ENCODE results near the gene FOXC1.

The FOXC1 gene

DNA sequence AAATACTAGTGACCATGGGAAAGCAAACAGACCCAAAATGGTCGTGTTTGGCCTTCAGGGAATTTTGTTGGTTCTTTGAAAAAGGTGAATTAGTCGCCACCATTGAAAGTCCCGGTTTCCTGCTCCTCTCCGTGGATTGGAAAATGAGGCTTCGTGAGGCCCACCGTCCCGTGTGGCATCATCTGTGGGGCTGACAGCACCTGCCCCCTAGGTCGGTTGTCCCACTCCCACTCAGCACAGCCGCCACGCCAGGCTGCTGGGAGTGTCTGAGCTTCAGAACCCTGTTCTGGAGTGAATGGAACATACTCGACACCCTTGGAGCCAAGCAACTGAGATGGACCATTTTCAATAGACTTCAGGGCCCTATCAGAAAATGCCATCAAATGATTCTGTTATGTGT lies 33.0 kb upstream of the FOXC1 start:
- Mint-ChIP-seq H3K36me3 (ENCODE audit: insufficient read depth) (no peaks in the 10 kb centered on the region), H3K9me3 (peaks cover 4% of the 10 kb centered on the region), H3K27ac (ENCODE audit: low read depth) (no peak overlapping the region), H3K27me3 (peaks cover 86% of the 10 kb centered on the region), H3K4me1 (no peaks in the 10 kb centered on the region), H3K4me3 (no peak overlapping the region)
- DNase-seq (ENCODE audit: low spot score in 2 of 2) (no peak), ATAC-seq (replicated peaks; ENCODE audit: extremely low read depth, poor library complexity, severe bottlenecking) (no peak)

DNA sequence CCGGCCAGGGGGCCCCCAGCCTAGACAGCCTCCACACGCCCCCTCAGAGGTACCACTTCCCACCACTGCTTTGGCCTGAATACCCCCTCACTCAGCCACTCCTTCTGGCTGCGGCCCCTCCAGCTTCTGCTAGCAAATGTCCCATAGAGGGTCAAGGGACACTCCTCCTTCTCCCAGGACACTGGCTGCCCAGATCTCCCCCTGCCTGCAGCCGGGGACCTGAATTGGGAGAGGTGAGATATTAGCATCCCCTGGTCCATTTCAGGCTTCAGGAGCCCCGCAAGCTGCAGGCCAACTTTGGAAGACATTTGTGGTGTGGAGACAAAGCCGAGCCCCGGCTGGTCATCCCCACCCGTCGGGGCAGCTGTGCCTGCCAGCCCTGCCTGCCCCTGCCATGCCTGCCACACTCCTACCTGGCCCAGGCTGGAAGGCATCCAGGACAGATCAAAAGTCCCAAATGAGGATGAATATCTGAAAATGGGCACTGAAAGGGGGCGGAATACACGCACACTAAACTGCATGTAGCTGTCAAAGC lies 32.5 kb upstream of the FOXC1 start:
- no peaks in the 10 kb centered on the region for H3K4me1 Mint-ChIP-seq
- DNase-seq (ENCODE audit: low spot score in 2 of 2) (no peak), ATAC-seq (replicated peaks; ENCODE audit: extremely low read depth, poor library complexity, severe bottlenecking) (no peak)
- H3K36me3 Mint-ChIP-seq (ENCODE audit: insufficient read depth) = no peaks in the 10 kb centered on the region
- no peaks in the 10 kb centered on the region for H3K9me3 Mint-ChIP-seq
- peaks cover 86% of the 10 kb centered on the region for H3K27me3 Mint-ChIP-seq
- no peak overlapping the region for H3K27ac Mint-ChIP-seq (ENCODE audit: low read depth)
- H3K4me3 Mint-ChIP-seq = no peak overlapping the region

DNA sequence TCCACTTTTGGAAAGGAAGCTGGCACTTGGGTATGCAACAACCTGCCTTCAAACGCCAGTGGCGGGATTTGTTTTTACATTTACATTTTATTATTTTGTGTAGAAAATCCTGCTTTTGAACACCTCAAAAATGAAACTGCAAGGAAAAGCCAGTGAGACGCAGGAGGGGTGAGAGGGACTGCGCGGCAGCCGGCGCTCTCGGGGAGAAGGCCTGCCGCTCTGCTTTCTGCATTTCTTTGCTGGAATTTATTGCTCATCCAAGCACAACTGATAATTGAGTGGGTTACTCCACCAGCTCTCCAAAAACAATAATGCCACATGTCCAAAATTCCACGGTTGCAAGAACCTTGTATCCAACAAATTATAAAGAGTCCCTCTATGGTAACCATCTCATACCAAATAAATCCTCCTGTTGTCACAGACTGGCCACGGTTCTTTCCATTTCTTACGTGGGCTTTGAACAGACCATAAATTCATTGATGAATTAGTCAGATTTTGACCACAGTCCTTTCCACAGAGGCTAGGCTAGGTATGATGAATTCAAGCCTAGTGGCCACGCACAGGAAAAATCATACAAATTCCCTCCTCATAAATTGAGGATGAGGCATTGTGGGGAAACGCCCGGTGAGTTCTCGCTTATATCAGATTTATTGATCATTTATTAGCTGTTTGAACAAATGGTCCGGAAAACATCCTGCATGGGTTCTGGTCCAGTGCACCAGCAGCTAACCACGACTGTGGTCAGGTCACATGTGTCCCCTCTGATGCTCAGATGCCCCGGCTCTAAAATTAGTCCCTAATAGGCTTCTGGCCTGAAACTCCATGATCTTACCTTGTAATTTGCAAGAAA lies 31.6 kb upstream of the FOXC1 start:
- H3K27me3 Mint-ChIP-seq = peaks cover 82% of the 10 kb centered on the region
- H3K4me3 Mint-ChIP-seq = no peak overlapping the region
- ATAC-seq (replicated peaks; ENCODE audit: extremely low read depth, poor library complexity, severe bottlenecking) (no peak), DNase-seq (ENCODE audit: low spot score in 2 of 2) (no peak)
- no peaks in the 10 kb centered on the region for H3K36me3 Mint-ChIP-seq (ENCODE audit: insufficient read depth)
- H3K4me1 Mint-ChIP-seq = no peaks in the 10 kb centered on the region
- no peaks in the 10 kb centered on the region for H3K9me3 Mint-ChIP-seq
- no peak overlapping the region for H3K27ac Mint-ChIP-seq (ENCODE audit: low read depth)

DNA sequence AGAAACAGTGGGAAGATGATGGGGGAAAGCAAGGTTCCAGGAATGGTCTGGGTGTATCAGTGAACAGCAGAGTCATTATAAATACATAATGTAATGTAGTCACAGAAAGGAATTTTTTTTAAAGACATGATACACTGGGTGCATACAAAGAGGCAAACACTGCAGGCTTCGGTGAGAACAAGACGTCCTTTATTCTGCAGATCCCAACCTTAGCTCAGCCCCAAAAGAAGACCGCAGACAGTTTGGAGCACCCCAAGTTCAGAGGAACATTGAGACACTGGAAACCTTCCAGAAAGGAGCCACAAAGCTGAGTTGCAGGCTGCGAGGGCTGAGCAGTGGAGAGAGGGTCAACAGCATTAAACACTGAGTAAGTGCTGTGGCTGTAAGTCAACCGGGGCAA lies 30.6 kb upstream of the FOXC1 start:
- DNase-seq (ENCODE audit: low spot score in 2 of 2) = no peak
- Mint-ChIP-seq H3K4me3 (no peak overlapping the region), H3K27me3 (peaks cover 79% of the 10 kb centered on the region), H3K4me1 (no peaks in the 10 kb centered on the region), H3K9me3 (no peaks in the 10 kb centered on the region), H3K27ac (ENCODE audit: low read depth) (no peak overlapping the region), H3K36me3 (ENCODE audit: insufficient read depth) (no peaks in the 10 kb centered on the region)
- ATAC-seq (replicated peaks; ENCODE audit: extremely low read depth, poor library complexity, severe bottlenecking) = no peak

DNA sequence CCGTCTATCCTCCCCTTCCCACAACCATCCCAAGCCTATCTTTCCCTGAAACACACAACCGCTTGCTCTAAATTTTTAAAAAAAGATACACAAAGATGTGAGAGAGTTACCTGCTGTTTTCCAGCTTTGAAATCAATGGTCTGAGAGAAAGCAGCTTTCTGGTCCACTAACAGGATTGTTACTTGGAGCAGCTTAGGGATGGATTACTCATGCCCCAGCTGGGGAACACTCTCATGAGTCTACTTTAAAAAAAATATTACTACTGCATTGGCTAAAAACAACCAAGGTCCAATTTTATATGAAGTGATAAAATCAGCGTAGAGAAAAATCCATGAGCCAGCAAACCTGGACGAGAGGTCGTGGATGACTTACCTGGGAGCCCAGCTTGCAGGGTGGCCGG lies 29.6 kb upstream of the FOXC1 start:
- Mint-ChIP-seq H3K27me3 (peaks cover 70% of the 10 kb centered on the region), H3K4me1 (no peaks in the 10 kb centered on the region)

DNA sequence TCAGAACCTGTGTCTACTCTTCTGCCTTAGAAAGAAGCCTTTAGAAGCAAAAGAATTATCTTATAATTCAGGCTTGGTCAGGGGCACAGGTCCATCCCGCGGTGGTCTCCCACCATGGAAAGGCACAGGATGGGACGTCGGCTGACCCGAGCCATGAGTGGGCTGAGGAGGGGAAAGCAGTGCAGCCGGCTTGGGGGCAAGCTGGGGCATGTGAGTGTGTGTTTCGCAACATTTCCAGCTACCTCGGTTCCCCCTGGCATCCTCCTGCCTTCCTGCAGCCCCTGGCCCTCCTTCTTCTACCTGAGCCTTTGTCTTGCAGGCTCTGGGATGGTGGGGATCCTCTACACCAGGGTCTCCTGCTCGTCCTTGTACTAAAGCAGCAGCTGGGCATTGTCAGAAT lies 29.1 kb upstream of the FOXC1 start:
- no peaks in the 10 kb centered on the region for H3K36me3 Mint-ChIP-seq (ENCODE audit: insufficient read depth)
- H3K27ac Mint-ChIP-seq (ENCODE audit: low read depth) = no peak overlapping the region
- no peak for DNase-seq (ENCODE audit: low spot score in 2 of 2)
- no peak overlapping the region for H3K4me3 Mint-ChIP-seq
- H3K4me1 Mint-ChIP-seq = no peaks in the 10 kb centered on the region
- H3K9me3 Mint-ChIP-seq = no peaks in the 10 kb centered on the region
- peaks cover 70% of the 10 kb centered on the region for H3K27me3 Mint-ChIP-seq
- ATAC-seq (replicated peaks; ENCODE audit: extremely low read depth, poor library complexity, severe bottlenecking) = no peak

More for the DNA sequence above, 29.6 kb upstream of the FOXC1 start:
- no peak overlapping the region for H3K27ac Mint-ChIP-seq (ENCODE audit: low read depth)
- ATAC-seq (replicated peaks; ENCODE audit: extremely low read depth, poor library complexity, severe bottlenecking) (no peak), DNase-seq (ENCODE audit: low spot score in 2 of 2) (no peak)
- no peak overlapping the region for H3K4me3 Mint-ChIP-seq
- H3K9me3 Mint-ChIP-seq = no peaks in the 10 kb centered on the region
- no peaks in the 10 kb centered on the region for H3K36me3 Mint-ChIP-seq (ENCODE audit: insufficient read depth)

DNA sequence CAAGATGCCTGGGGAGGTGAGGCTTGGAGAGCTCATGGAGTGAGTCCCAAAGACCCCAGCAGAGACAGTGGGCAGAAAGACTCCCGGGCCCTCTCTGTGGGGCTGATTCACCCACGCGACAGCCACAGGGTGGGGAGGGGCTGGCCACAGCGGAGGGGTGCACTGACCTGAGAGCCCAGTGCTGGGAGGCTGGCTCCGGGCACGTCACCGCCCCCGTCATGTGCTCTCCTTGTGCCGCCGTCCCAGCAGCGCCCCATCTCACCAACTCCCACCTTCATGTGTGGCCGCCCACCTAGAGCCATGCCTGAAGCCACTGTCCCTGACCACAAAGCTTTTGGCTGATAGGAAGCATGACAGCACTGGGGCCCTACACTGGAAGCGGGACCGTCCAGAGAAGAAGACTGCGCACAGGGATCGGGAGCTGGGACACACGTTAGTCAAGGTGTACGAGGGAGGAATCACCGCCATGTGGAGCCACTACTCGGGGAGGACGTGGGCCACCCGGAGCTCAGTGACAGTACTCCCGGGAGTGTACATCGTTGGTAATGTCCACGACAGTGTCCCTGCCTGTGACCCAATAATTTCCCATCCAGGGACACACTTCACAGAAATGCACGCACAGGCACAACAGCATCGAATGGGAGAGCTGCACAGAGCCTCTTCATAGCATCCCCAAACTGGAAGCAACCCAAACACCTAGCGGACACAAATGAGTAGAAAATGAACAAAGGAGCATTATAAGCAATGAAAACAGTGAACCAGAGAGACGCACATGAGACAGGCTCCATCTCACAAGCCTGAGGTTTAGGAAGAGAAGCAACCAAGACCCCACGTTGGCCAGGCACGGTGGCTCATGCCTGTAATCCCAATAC lies 28.4 kb upstream of the FOXC1 start:
- H3K9me3 Mint-ChIP-seq = no peaks in the 10 kb centered on the region
- H3K36me3 Mint-ChIP-seq (ENCODE audit: insufficient read depth) = no peaks in the 10 kb centered on the region
- H3K4me1 Mint-ChIP-seq = no peaks in the 10 kb centered on the region
- DNase-seq (ENCODE audit: low spot score in 2 of 2) (no peak), ATAC-seq (replicated peaks; ENCODE audit: extremely low read depth, poor library complexity, severe bottlenecking) (no peak)
- no peak overlapping the region for H3K4me3 Mint-ChIP-seq
- H3K27ac Mint-ChIP-seq (ENCODE audit: low read depth) = no peak overlapping the region
- H3K27me3 Mint-ChIP-seq = peaks cover 70% of the 10 kb centered on the region

DNA sequence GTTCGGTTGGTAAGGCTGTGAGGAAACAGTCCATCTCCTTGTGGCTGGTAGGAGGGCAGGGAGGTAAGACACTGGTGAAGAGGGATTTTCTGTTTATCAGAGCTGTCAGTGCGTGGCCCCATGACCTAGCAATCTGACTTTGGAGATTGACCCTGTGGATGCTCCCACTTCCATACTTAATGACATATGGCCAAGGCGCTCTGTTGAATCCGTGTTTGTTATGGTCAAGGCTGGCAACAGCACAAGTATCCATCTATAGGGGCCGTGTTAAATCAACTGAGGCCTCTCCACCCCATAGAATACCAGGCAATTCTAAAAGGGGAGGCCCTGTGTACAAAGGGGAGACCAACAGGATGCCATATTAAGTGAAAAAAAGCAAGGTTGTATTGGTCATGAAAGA lies 25.6 kb upstream of the FOXC1 start:
- no peak overlapping the region for H3K27ac Mint-ChIP-seq (ENCODE audit: low read depth)
- H3K36me3 Mint-ChIP-seq (ENCODE audit: insufficient read depth) = no peaks in the 10 kb centered on the region
- H3K4me1 Mint-ChIP-seq = no peaks in the 10 kb centered on the region
- H3K9me3 Mint-ChIP-seq = no peaks in the 10 kb centered on the region
- H3K27me3 Mint-ChIP-seq = peaks cover 56% of the 10 kb centered on the region
- DNase-seq (ENCODE audit: low spot score in 2 of 2) (no peak), ATAC-seq (replicated peaks; ENCODE audit: extremely low read depth, poor library complexity, severe bottlenecking) (no peak)
- H3K4me3 Mint-ChIP-seq = no peak overlapping the region

DNA sequence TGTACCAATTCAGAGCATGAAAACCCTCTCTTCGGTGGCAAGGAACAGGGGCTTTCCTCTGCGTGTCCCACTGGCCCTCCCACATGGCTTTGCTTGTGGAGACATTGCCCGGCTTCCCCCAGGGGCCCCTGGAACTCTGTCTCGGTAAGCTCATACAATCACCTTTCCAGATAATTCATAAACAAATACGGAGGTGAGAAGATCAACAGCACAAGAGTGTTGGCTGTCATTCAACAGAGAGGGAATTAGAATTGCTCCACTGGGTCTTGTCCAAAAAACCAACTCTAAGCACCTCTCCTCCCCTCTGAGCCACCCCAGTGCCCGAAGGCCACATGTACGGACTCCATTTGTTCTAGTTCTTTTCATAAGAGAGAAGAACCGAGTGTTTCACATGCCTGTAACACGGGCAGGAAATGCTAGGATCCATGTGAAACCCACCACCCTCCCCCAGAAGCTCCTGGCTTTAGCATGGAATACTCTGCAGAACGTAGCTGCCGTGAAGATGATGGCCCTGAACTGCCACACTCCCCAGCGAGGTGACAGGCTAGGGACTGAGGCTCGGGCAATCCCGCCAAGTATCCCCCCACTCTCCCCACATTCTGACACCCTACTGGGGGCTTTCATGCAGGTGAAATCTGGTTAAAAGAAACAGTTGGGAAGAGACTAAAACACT lies 24.6 kb upstream of the FOXC1 start:
- H3K27me3 Mint-ChIP-seq = peaks cover 56% of the 10 kb centered on the region
- no peaks in the 10 kb centered on the region for H3K9me3 Mint-ChIP-seq
- H3K4me3 Mint-ChIP-seq = no peak overlapping the region
- H3K36me3 Mint-ChIP-seq (ENCODE audit: insufficient read depth) = peaks cover 2% of the 10 kb centered on the region
- DNase-seq (ENCODE audit: low spot score in 2 of 2) (no peak), ATAC-seq (replicated peaks; ENCODE audit: extremely low read depth, poor library complexity, severe bottlenecking) (no peak)
- H3K27ac Mint-ChIP-seq (ENCODE audit: low read depth) = no peak overlapping the region
- no peaks in the 10 kb centered on the region for H3K4me1 Mint-ChIP-seq

DNA sequence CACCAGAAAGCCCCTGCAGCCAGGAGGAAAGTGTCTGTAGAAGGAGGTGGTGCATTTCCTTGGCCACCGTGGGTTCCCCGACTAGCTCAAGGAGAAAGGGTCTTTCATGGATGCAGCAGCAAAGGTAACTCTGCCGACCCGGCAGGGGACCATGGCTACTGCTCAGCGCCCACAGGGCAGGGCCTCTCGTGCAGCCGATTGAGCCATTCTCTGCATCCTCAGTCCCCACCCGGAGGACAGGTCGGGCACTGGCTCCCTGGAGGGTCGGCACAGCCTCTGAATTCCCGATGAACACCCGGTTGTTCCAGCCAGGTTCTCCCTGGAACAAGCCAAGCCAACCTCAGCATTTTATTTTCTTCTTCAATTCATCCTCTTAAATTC lies 24.1 kb upstream of the FOXC1 start:
- H3K4me1 Mint-ChIP-seq = no peaks in the 10 kb centered on the region
- H3K27me3 Mint-ChIP-seq = peaks cover 56% of the 10 kb centered on the region
- no peak overlapping the region for H3K4me3 Mint-ChIP-seq
- DNase-seq (ENCODE audit: low spot score in 2 of 2) (no peak), ATAC-seq (replicated peaks; ENCODE audit: extremely low read depth, poor library complexity, severe bottlenecking) (no peak)
- no peaks in the 10 kb centered on the region for H3K9me3 Mint-ChIP-seq
- peaks cover 2% of the 10 kb centered on the region for H3K36me3 Mint-ChIP-seq (ENCODE audit: insufficient read depth)
- no peak overlapping the region for H3K27ac Mint-ChIP-seq (ENCODE audit: low read depth)

DNA sequence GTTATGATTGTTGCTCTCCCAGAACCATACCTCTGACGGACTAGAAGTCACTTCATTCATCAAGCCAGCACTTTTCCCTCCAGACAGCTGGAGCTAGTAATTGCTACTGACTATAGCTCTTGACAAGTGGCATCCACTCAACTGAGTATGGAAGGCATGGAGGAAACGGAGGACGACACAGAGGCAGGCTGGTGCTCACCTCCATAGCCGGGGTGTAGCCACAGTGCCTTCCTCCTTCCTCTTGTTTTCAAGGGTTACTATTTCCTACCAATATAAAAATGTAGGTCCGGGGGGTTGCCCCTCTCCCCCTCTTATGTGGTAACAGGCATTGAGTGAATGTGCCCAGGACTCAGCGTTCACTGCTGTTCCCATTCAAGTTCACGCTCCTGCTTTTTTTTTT lies 23.5 kb upstream of the FOXC1 start:
- no peak for ATAC-seq (replicated peaks; ENCODE audit: extremely low read depth, poor library complexity, severe bottlenecking)
- peaks cover 2% of the 10 kb centered on the region for H3K36me3 Mint-ChIP-seq (ENCODE audit: insufficient read depth)
- no peak for DNase-seq (ENCODE audit: low spot score in 2 of 2)
- no peak overlapping the region for H3K4me3 Mint-ChIP-seq
- H3K4me1 Mint-ChIP-seq = no peaks in the 10 kb centered on the region
- H3K9me3 Mint-ChIP-seq = no peaks in the 10 kb centered on the region
- H3K27ac Mint-ChIP-seq (ENCODE audit: low read depth) = no peak overlapping the region
- peaks cover 50% of the 10 kb centered on the region for H3K27me3 Mint-ChIP-seq

DNA sequence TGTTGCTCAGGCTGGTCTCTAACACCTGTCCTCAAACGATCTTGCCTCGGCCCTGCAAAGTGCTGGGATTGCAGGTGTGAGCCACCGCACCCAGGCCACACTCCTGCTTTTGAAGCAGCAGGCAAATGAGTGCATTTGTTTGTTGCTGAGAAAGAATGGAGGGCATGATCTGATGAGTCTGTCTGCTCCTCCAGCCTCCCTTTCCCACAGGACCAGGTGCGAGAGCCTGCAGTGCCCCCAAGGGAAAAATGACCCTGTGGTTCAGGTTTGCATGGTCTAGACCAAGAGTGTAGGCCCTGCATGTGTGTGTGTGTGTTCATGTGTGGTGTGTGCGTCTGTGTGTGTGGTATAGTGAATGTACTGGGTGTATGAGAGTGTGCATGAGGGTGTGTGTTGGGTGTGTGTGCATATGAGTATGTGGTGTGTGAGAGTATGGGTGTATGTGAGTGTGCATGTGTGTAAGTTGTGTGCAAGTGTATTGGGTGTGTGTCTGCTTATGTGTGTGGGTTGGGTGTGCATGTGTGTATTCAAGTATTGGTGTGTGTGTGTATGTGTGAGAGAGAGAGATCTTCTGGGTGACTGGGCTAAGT lies 22.8 kb upstream of the FOXC1 start:
- ATAC-seq (replicated peaks; ENCODE audit: extremely low read depth, poor library complexity, severe bottlenecking) (no peak), DNase-seq (ENCODE audit: low spot score in 2 of 2) (no peak)
- Mint-ChIP-seq H3K27ac (ENCODE audit: low read depth) (no peak overlapping the region), H3K4me3 (no peak overlapping the region), H3K27me3 (peaks cover 43% of the 10 kb centered on the region), H3K4me1 (no peaks in the 10 kb centered on the region), H3K9me3 (no peaks in the 10 kb centered on the region), H3K36me3 (ENCODE audit: insufficient read depth) (peaks cover 2% of the 10 kb centered on the region)

All from central memory CD8-positive, alpha-beta T cell (primary cell).